Stimulated activated CD4-positive, alpha-beta T cell treated with anti-CD3 and anti-CD28 coated beads, Interleukin-1b, Interleukin-23, amount 100 ng/mL, for 4 hours (primary cell): Measurements from ENCODE around the gene ADGRG7.
"Not testable (repeated sequence)": the region's sequence is repeated elsewhere in the genome, so short reads cannot be mapped to it uniquely, and the experiment has no call there.

Experiments
- DNase-seq, 2 donors: peaks; one replicate each; pipeline ENCODE4 v3.0.0-alpha.2; 2020; ENCODE audit warnings: low read depth in 2 of 2

Gene ADGRG7

GRCh38 chr3:100645913-100646312, 36.5 kb downstream of the ADGRG7 start:
- no peak for DNase-seq

GRCh38 chr3:100647171-100647570, 37.8 kb downstream of the ADGRG7 start:
- no peak for DNase-seq

- no peak for DNase-seq
These were observed 38.3 kb downstream of the ADGRG7 start for GRCh38 chr3:100647657-100648056.

GRCh38 chr3:100650651-100651619, 41.5 kb downstream of the ADGRG7 start:
- DNase-seq: no peak

- no peak for DNase-seq
These were observed 44.3 kb downstream of the ADGRG7 start for GRCh38 chr3:100653604-100654294.

- DNase-seq: no peak
These were observed 47.5 kb downstream of the ADGRG7 start for GRCh38 chr3:100656945-100657344.

GRCh38 chr3:100661294-100661693, 51.9 kb downstream of the ADGRG7 start:
- not testable (repeated sequence) for DNase-seq

GRCh38 chr3:100662113-100662823, 52.9 kb downstream of the ADGRG7 start:
- no peak for DNase-seq

GRCh38 chr3:100665230-100665629, 55.8 kb downstream of the ADGRG7 start:
- peak in 1 of 2 donors; percentile 10 for DNase-seq

- not testable (repeated sequence) for DNase-seq
These were observed 57.3 kb downstream of the ADGRG7 start for GRCh38 chr3:100666699-100667098.

- not testable (repeated sequence) for DNase-seq
These were observed 57.9 kb downstream of the ADGRG7 start for GRCh38 chr3:100667316-100667715.

GRCh38 chr3:100670995-100671394, 61.6 kb downstream of the ADGRG7 start:
- not testable (repeated sequence) for DNase-seq

GRCh38 chr3:100681496-100681895, 72.1 kb downstream of the ADGRG7 start:
- no peak for DNase-seq

GRCh38 chr3:100682056-100682853, 72.9 kb downstream of the ADGRG7 start:
- no peak for DNase-seq

- DNase-seq: no peak
These were observed 73.7 kb downstream of the ADGRG7 start for GRCh38 chr3:100682854-100683760.

GRCh38 chr3:100693225-100693624, 83.8 kb downstream of the ADGRG7 start:
- no peak for DNase-seq

- DNase-seq: no peak
These were observed 86.3 kb downstream of the ADGRG7 start for GRCh38 chr3:100695696-100696095.

GRCh38 chr3:100696161-100696560, 86.8 kb downstream of the ADGRG7 start:
- DNase-seq: no peak

- DNase-seq: no peak
These were observed 87.8 kb downstream of the ADGRG7 start for GRCh38 chr3:100697172-100697571.

- DNase-seq: no peak
These were observed 88.4 kb downstream of the ADGRG7 start for GRCh38 chr3:100697723-100698285.
